MCF 10A (cell line): ENCODE results near the gene KDR. TPM values are rescaled to one million over a fixed set of nuclear protein-coding genes. Genes with fewer than 3 reads are reported as not detected.

ENCODE experiments used
- BruUV-seq: library from RNA; stranded (reverse); fragments of 400-500 nt; replicated peaks from 2 replicates; lab custom pipeline; 2021; lab: Mats Ljungman, UMichigan
- CTCF ChIA-PET: fragments of 300-600 bp; sonication (Branson Sonifier 250); formaldehyde crosslinking; extraction: SDS; loops from one replicate; lab custom pipeline; 2021; ENCODE audit warnings: antibody characterized with exemption, inconsistent platforms; lab: Yijun Ruan, JAX
- POLR2A ChIA-PET: fragments of 300-600, 350-650 bp; sonication (Branson Sonifier 250); formaldehyde crosslinking; extraction: SDS; loops from one replicate; lab custom pipeline; 2020; ENCODE audit warnings: antibody characterized with exemption, inconsistent platforms; lab: Yijun Ruan, JAX
- DNase-seq: peaks from one replicate; pipeline ENCODE4 v3.0.0-alpha.2; 2018; ENCODE audit not compliant: unreplicated experiment
- H3K27ac Mint-ChIP-seq: one replicate; pipeline ENCODE4 v1.8.0; 2022; ENCODE audit warnings: mild to moderate bottlenecking, low read depth, mixed read lengths; ENCODE audit not compliant: unreplicated experiment
- H3K27me3 Mint-ChIP-seq: one replicate; pipeline ENCODE4 v1.8.0; 2022; ENCODE audit warnings: mixed read lengths; ENCODE audit not compliant: insufficient read depth, unreplicated experiment
- H3K36me3 Mint-ChIP-seq: one replicate; pipeline ENCODE4 v1.8.0; 2022; ENCODE audit warnings: mild to moderate bottlenecking, moderate library complexity, mixed read lengths; ENCODE audit not compliant: insufficient read depth, unreplicated experiment
- H3K4me1 Mint-ChIP-seq: one replicate; pipeline ENCODE4 v1.8.0; 2022; ENCODE audit warnings: mixed read lengths; ENCODE audit not compliant: insufficient read depth, unreplicated experiment
- H3K4me3 Mint-ChIP-seq: one replicate; pipeline ENCODE4 v1.8.0; 2022; ENCODE audit warnings: mild to moderate bottlenecking, moderate library complexity, mixed read lengths; ENCODE audit not compliant: unreplicated experiment
- H3K9me3 Mint-ChIP-seq: one replicate; pipeline ENCODE4 v1.8.0; 2022; ENCODE audit warnings: mixed read lengths; ENCODE audit not compliant: unreplicated experiment
- CTCF ChIP-seq: fragments of 200-600 bp; IDR thresholded peaks from one replicate; pipeline ENCODE4 v1.8.0; 2022; ENCODE audit warnings: antibody characterized with exemption, mild to moderate bottlenecking; ENCODE audit not compliant: unreplicated experiment
- intact Hi-C: fragments of 100-400 bp; cut with micrococcal nuclease; formaldehyde crosslinking; loops from 2 replicates; pipeline ENCODE4 v1.14.1; 2022
- total RNA-seq: library from RNA; stranded (reverse); gene quantifications from 2 replicates; pipeline ENCODE4 v1.2.3, GENCODE V29; 2022

KDR gene
- total RNA-seq, 1 experiment from 2014 or later = 0.37 TPM

GRCh38 chr4:55111601-55112000 is 13.8 kb downstream of the KDR start:
- BruUV-seq = no TSS peak
- ChIA-PET CTCF (interaction anchor here (0.5 kb wide), 1 partner anchor 167 kb away, joined by 5 read pairs; no protein-coding TSS in a partner anchor), POLR2A (no interaction called here)
- H3K27ac Mint-ChIP-seq = no peak overlapping the region
- intact Hi-C loops = no loop called here
- peaks cover 30% of the 10 kb centered on the region for H3K36me3 Mint-ChIP-seq
- TF ChIP-seq CTCF = no peak
- H3K4me3 Mint-ChIP-seq = no peak overlapping the region
- no peaks in the 10 kb centered on the region for H3K4me1 Mint-ChIP-seq
- no peaks in the 10 kb centered on the region for H3K27me3 Mint-ChIP-seq
- DNase-seq = no peak
- H3K9me3 Mint-ChIP-seq = no peaks in the 10 kb centered on the region

- H3K27ac Mint-ChIP-seq = no peak overlapping the region
- no peak for DNase-seq
- POLR2A ChIA-PET = interaction anchor here (1.0 kb wide), 1 partner anchor 11 kb away, joined by 3 read pairs; no protein-coding TSS in a partner anchor
- intact Hi-C loops = no loop called here
- BruUV-seq = no TSS peak
- no peak overlapping the region for H3K4me3 Mint-ChIP-seq
- TF ChIP-seq CTCF = no peak
- no peaks in the 10 kb centered on the region for H3K27me3 Mint-ChIP-seq
- no peaks in the 10 kb centered on the region for H3K9me3 Mint-ChIP-seq
- peaks cover 30% of the 10 kb centered on the region for H3K36me3 Mint-ChIP-seq
- CTCF ChIA-PET = interaction anchor here (0.7 to 1.1 kb wide), 2 partner anchors 96 to 111 kb away, joined by 3 to 4 read pairs; no protein-coding TSS in a partner anchor
- no peaks in the 10 kb centered on the region for H3K4me1 Mint-ChIP-seq
These were observed 15.3 kb downstream of the KDR start for GRCh38 chr4:55110131-55110530.

GRCh38 chr4:55107054-55107453 is 18.3 kb downstream of the KDR start:
- BruUV-seq = no TSS peak
- no peak for DNase-seq
- ChIA-PET POLR2A (interaction anchor here (1.2 kb wide), 1 partner anchor 10 kb away, joined by 5 read pairs; no protein-coding TSS in a partner anchor), CTCF (interaction anchor here (1.2 kb wide), 1 partner anchor 139 kb away, joined by 4 read pairs; no protein-coding TSS in a partner anchor)
- H3K27me3 Mint-ChIP-seq = no peaks in the 10 kb centered on the region
- H3K36me3 Mint-ChIP-seq = peaks cover 13% of the 10 kb centered on the region
- no peak overlapping the region for H3K27ac Mint-ChIP-seq
- no peak overlapping the region for H3K4me3 Mint-ChIP-seq
- no peak for TF ChIP-seq CTCF
- no peaks in the 10 kb centered on the region for H3K9me3 Mint-ChIP-seq
- intact Hi-C loops = no loop called here
- H3K4me1 Mint-ChIP-seq = no peaks in the 10 kb centered on the region

DNA sequence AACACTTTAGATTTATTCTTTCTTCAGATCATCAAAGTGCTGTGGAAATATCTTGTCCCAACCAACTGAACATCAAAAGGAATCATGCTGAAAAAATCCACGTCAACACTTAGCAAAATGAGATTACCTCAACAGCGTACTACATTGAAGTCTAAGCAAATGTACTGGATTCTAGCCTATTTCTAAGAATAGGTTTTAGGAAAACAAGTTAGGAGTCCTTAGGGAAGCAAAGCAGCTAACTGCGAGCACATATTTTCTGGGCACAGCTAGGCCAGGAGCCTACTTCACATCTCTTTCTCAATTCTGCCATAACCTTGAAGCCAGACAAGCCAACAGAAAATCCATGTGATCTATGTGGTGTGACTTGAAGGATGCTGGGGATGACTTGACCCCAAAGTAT is 22.2 kb downstream of the KDR start:
- H3K36me3 Mint-ChIP-seq = no peaks in the 10 kb centered on the region
- H3K4me1 Mint-ChIP-seq = no peaks in the 10 kb centered on the region
- H3K4me3 Mint-ChIP-seq = no peak overlapping the region
- no peak overlapping the region for H3K27ac Mint-ChIP-seq
- TF ChIP-seq CTCF = no peak
- no peak for DNase-seq
- H3K9me3 Mint-ChIP-seq = no peaks in the 10 kb centered on the region
- POLR2A ChIA-PET = no interaction called here
- no peaks in the 10 kb centered on the region for H3K27me3 Mint-ChIP-seq
- intact Hi-C loops = no loop called here
- CTCF ChIA-PET = no interaction called here
- no TSS peak for BruUV-seq
